Muscle of leg (tissue), 11 donors: Measurements from ENCODE around the gene METTL16. TPM values are rescaled to one million over a fixed set of nuclear protein-coding genes. Genes with fewer than 3 reads are reported as not detected.

ENCODE experiments used
- DNase-seq: peaks from one replicate; pipeline ENCODE4 v3.0.0; 2013
- H3K27ac ChIP-seq: one replicate; pipeline ENCODE4 v1.5.1; 2013; ENCODE audit warnings: mild to moderate bottlenecking, low read length, control low read depth
- H3K27me3 ChIP-seq: one replicate; pipeline ENCODE4 v1.6.1; 2013; ENCODE audit warnings: low read length; ENCODE audit not compliant: control insufficient read depth, insufficient read depth
- H3K36me3 ChIP-seq: one replicate; pipeline ENCODE4 v1.6.1; 2013; ENCODE audit warnings: low read length; ENCODE audit not compliant: control insufficient read depth, insufficient read depth
- H3K4me1 ChIP-seq: one replicate; pipeline ENCODE4 v1.6.1; 2013; ENCODE audit warnings: low read length; ENCODE audit not compliant: control insufficient read depth, insufficient read depth
- H3K4me3 ChIP-seq: one replicate; pipeline ENCODE4 v1.5.1; 2013; ENCODE audit warnings: low read length, control low read depth
- H3K9me3 ChIP-seq: replicated peaks from 2 replicates; pipeline ENCODE4 v1.6.1; 2013; ENCODE audit warnings: low read depth, low read length; ENCODE audit not compliant: control insufficient read depth
- WGBS: methylation state at CpG from one replicate; pipeline ENCODE4 v1.1.5; 2013; ENCODE audit warnings: missing lambda C conversion rate; ENCODE audit not compliant: insufficient coverage; 5-methylcytosine and 5-hydroxymethylcytosine counted together
- polyA plus RNA-seq, 8 donors: library from polyadenylated mRNA; unstranded; fragments of 120-200 nt; gene quantifications; one replicate each; pipeline versions ENCODE4 v1.2.1 to v1.2.3, GENCODE V29; 2013; ENCODE audit warnings: inconsistent platforms in 1 of 8, low replicate concordance in 1 of 8; ENCODE audit not compliant: insufficient read length in 8 of 8, insufficient read depth in 1 of 8
- total RNA-seq: library from RNA; stranded (reverse); fragments of 120-200 nt; gene quantifications from one replicate; pipeline ENCODE4 v1.2.4, GENCODE V29; 2013

Gene METTL16
- total and polyA plus RNA-seq, 9 donors: 15.5 to 24.1 (median 20.5) TPM

- WGBS: 52% methylated on average over 10 of the region's 18 CpGs
- peaks cover 72% of the 10 kb centered on the region for H3K4me1 ChIP-seq
- H3K27me3 ChIP-seq: no peaks in the 10 kb centered on the region
- peaks cover 58% of the 10 kb centered on the region for H3K36me3 ChIP-seq
- H3K9me3 ChIP-seq: no peaks in the 10 kb centered on the region
- H3K4me3 ChIP-seq: no peak overlapping the region
- no peak for DNase-seq
- H3K27ac ChIP-seq: peak overlapping the region; percentile 82
Measured at GRCh38 chr17:2385240-2386210, 126.2 kb downstream of the METTL16 start.

- no peak for DNase-seq
- peaks cover 64% of the 10 kb centered on the region for H3K4me1 ChIP-seq
- H3K9me3 ChIP-seq: no peaks in the 10 kb centered on the region
- H3K4me3 ChIP-seq: no peak overlapping the region
- H3K36me3 ChIP-seq: peaks cover 60% of the 10 kb centered on the region
- WGBS: 47% methylated on average over 10 of the region's 22 CpGs
- no peak overlapping the region for H3K27ac ChIP-seq
- H3K27me3 ChIP-seq: no peaks in the 10 kb centered on the region
Measured at GRCh38 chr17:2384439-2385127, 127.1 kb downstream of the METTL16 start.

GRCh38 chr17:2383628-2384167 is 128.0 kb downstream of the METTL16 start:
- H3K36me3 ChIP-seq: peaks cover 67% of the 10 kb centered on the region
- H3K9me3 ChIP-seq: no peaks in the 10 kb centered on the region
- no peak overlapping the region for H3K4me3 ChIP-seq
- H3K4me1 ChIP-seq: peaks cover 59% of the 10 kb centered on the region
- no peak overlapping the region for H3K27ac ChIP-seq
- no peaks in the 10 kb centered on the region for H3K27me3 ChIP-seq
- no peak for DNase-seq
- 63% methylated on average over 8 of the region's 11 CpGs for WGBS

- DNase-seq: no peak
- Histone ChIP-seq H3K9me3 (no peaks in the 10 kb centered on the region), H3K36me3 (peaks cover 66% of the 10 kb centered on the region), H3K4me1 (peaks cover 37% of the 10 kb centered on the region), H3K27me3 (no peaks in the 10 kb centered on the region), H3K4me3 (no peak overlapping the region), H3K27ac (no peak overlapping the region)
- WGBS: 70% methylated on average over 13 of the region's 15 CpGs
Measured at GRCh38 chr17:2380950-2381649, 130.6 kb downstream of the METTL16 start.

GRCh38 chr17:2380226-2380922 is 131.3 kb downstream of the METTL16 start:
- H3K27me3 ChIP-seq: no peaks in the 10 kb centered on the region
- WGBS: 78% methylated on average over 13 of the region's 16 CpGs
- no peak overlapping the region for H3K4me3 ChIP-seq
- H3K36me3 ChIP-seq: peaks cover 66% of the 10 kb centered on the region
- peaks cover 30% of the 10 kb centered on the region for H3K4me1 ChIP-seq
- no peaks in the 10 kb centered on the region for H3K9me3 ChIP-seq
- H3K27ac ChIP-seq: no peak overlapping the region
- no peak for DNase-seq

GRCh38 chr17:2379489-2380225 is 132.0 kb downstream of the METTL16 start:
- 78% methylated on average over 22 of the region's 25 CpGs for WGBS
- DNase-seq: no peak
- H3K4me1 ChIP-seq: peaks cover 23% of the 10 kb centered on the region
- H3K9me3 ChIP-seq: no peaks in the 10 kb centered on the region
- peaks cover 68% of the 10 kb centered on the region for H3K36me3 ChIP-seq
- H3K4me3 ChIP-seq: no peak overlapping the region
- H3K27me3 ChIP-seq: no peaks in the 10 kb centered on the region
- no peak overlapping the region for H3K27ac ChIP-seq

- H3K4me3 ChIP-seq: no peak overlapping the region
- no peak for DNase-seq
- no peaks in the 10 kb centered on the region for H3K27me3 ChIP-seq
- peaks cover 17% of the 10 kb centered on the region for H3K4me1 ChIP-seq
- WGBS: 93% methylated on average over 11 of the region's 11 CpGs
- peaks cover 70% of the 10 kb centered on the region for H3K36me3 ChIP-seq
- H3K27ac ChIP-seq: no peak overlapping the region
- H3K9me3 ChIP-seq: no peaks in the 10 kb centered on the region
Measured at GRCh38 chr17:2378905-2379304, 132.8 kb downstream of the METTL16 start.

GRCh38 chr17:2377659-2378058 is 134.0 kb downstream of the METTL16 start:
- 81% methylated on average over 4 of the region's 10 CpGs for WGBS

GRCh38 chr17:2376107-2376506 is 135.6 kb downstream of the METTL16 start:
- Histone ChIP-seq H3K27ac (no peak overlapping the region), H3K4me1 (no peaks in the 10 kb centered on the region), H3K4me3 (no peak overlapping the region), H3K9me3 (no peaks in the 10 kb centered on the region), H3K27me3 (no peaks in the 10 kb centered on the region), H3K36me3 (peaks cover 79% of the 10 kb centered on the region)
- DNase-seq: no peak
- 88% methylated on average over 13 of the region's 14 CpGs for WGBS

More at GRCh38 chr17:2377659-2378058, 134.0 kb downstream of the METTL16 start:
- H3K27ac ChIP-seq: no peak overlapping the region
- H3K36me3 ChIP-seq: peaks cover 76% of the 10 kb centered on the region
- H3K4me3 ChIP-seq: no peak overlapping the region
- H3K27me3 ChIP-seq: no peaks in the 10 kb centered on the region
- H3K4me1 ChIP-seq: peaks cover 5% of the 10 kb centered on the region
- no peak for DNase-seq
- no peaks in the 10 kb centered on the region for H3K9me3 ChIP-seq
